CD14-positive monocyte (primary cell): ENCODE results near the gene METTL24. TPM values are rescaled to one million over a fixed set of nuclear protein-coding genes. Genes with fewer than 3 reads are reported as not detected.

ENCODE experiments used
- DNase-seq, 3 donors: peaks; one replicate each; pipeline ENCODE4 v3.0.0-alpha.2; 2011 to 2022
- H2AFZ ChIP-seq: 2 replicates; pipeline ENCODE4 v1.6.0; 2012; ENCODE audit warnings: mild to moderate bottlenecking, low read depth, low read length, inconsistent platforms; ENCODE audit not compliant: insufficient read depth, poor library complexity, severe bottlenecking
- H3K27ac ChIP-seq, 2 donors: 1 replicate in 1 of 2; 2 replicates in 1 of 2; pipeline ENCODE4 v1.5.1; 2012 to 2013; ENCODE audit warnings: low read length in 2 of 2, control low read depth in 1 of 2, inconsistent platforms in 1 of 2, low read depth in 1 of 2, mild to moderate bottlenecking in 1 of 2
- H3K27me3 ChIP-seq, 2 donors: one replicate each; pipeline versions ENCODE4 v1.6.0 to v1.6.1; 2011 to 2013; ENCODE audit warnings: low read length in 2 of 2; ENCODE audit not compliant: control insufficient read depth in 2 of 2, insufficient read depth in 2 of 2
- H3K36me3 ChIP-seq, 2 donors: replicated peaks in 1 of 2; 1 replicate in 1 of 2; 2 replicates in 1 of 2; pipeline versions ENCODE4 v1.5.1 to v1.6.1; 2012 to 2013; ENCODE audit warnings: low read length in 2 of 2, control low read depth in 1 of 2, inconsistent platforms in 1 of 2, mild to moderate bottlenecking in 1 of 2; ENCODE audit not compliant: insufficient read depth in 2 of 2, control insufficient read depth in 1 of 2
- H3K4me1 ChIP-seq, 2 donors: 1 replicate in 1 of 2; 2 replicates in 1 of 2; pipeline versions ENCODE4 v1.5.1 to v1.6.1; 2012 to 2013; ENCODE audit warnings: low read length in 2 of 2, control low read depth in 1 of 2, inconsistent platforms in 1 of 2, mild to moderate bottlenecking in 1 of 2, moderate library complexity in 1 of 2; ENCODE audit not compliant: insufficient read depth in 2 of 2, control insufficient read depth in 1 of 2
- H3K4me2 ChIP-seq: replicated peaks from 2 replicates; pipeline ENCODE3; 2012; ENCODE audit warnings: low read length, moderate library complexity, mild to moderate bottlenecking; ENCODE audit not compliant: poor library complexity, severe bottlenecking; ENCODE audit errors: extremely low read depth
- H3K4me3 ChIP-seq, 3 experiments: fragments of 200-600 bp in 1 of 3; sonication (generic) in 1 of 3; replicated peaks in 1 of 3; 1 replicate in 2 of 3; 2 replicates in 1 of 3; pipeline ENCODE4 v1.5.1; 2011 to 2013; ENCODE audit warnings: low read length in 3 of 3, mild to moderate bottlenecking in 3 of 3, control low read depth in 2 of 3, low read depth in 2 of 3, inconsistent platforms in 1 of 3, moderate library complexity in 1 of 3
- H3K79me2 ChIP-seq: 2 replicates; pipeline ENCODE4 v1.6.0; 2012; ENCODE audit warnings: mild to moderate bottlenecking, control low read depth, inconsistent platforms, low read length, moderate library complexity; ENCODE audit not compliant: insufficient read depth
- H3K9ac ChIP-seq: 2 replicates; pipeline ENCODE4 v1.6.0; 2017; ENCODE audit warnings: low read length, mild to moderate bottlenecking; ENCODE audit not compliant: insufficient read depth, poor library complexity, severe bottlenecking
- H3K9me3 ChIP-seq, 2 donors: replicated peaks in 1 of 2; 1 replicate in 1 of 2; 2 replicates in 1 of 2; pipeline versions ENCODE4 v1.5.1 to v1.6.1; 2012 to 2013; ENCODE audit warnings: low read length in 2 of 2, control low read depth in 1 of 2; ENCODE audit not compliant: control insufficient read depth in 1 of 2, insufficient read depth in 1 of 2
- H4K20me1 ChIP-seq: 2 replicates; pipeline ENCODE4 v1.6.0; 2012; ENCODE audit warnings: mild to moderate bottlenecking, low read length, control low read depth, moderate library complexity; ENCODE audit not compliant: insufficient read depth
- H3K27ac Mint-ChIP-seq, 7 donors: one replicate each; pipeline ENCODE4 v1.8.0; 2020; ENCODE audit warnings: mild to moderate bottlenecking in 7 of 7, mixed read lengths in 7 of 7, moderate library complexity in 6 of 7, inconsistent platforms in 2 of 7
- H3K27me3 Mint-ChIP-seq, 3 donors: one replicate each; pipeline ENCODE4 v1.8.0; 2021 to 2022; ENCODE audit warnings: low read depth in 3 of 3, mild to moderate bottlenecking in 3 of 3, mixed read lengths in 3 of 3, moderate library complexity in 3 of 3, inconsistent platforms in 1 of 3
- H3K36me3 Mint-ChIP-seq, 2 donors: one replicate each; pipeline ENCODE4 v1.8.0; 2020; ENCODE audit warnings: mixed read lengths in 2 of 2, inconsistent platforms in 1 of 2, mild to moderate bottlenecking in 1 of 2
- H3K4me1 Mint-ChIP-seq: one replicate; pipeline ENCODE4 v1.8.0; 2020; ENCODE audit warnings: mild to moderate bottlenecking, mixed read lengths
- H3K4me3 Mint-ChIP-seq, 2 donors: one replicate each; pipeline ENCODE4 v1.8.0; 2020; ENCODE audit warnings: mild to moderate bottlenecking in 2 of 2, mixed read lengths in 2 of 2, moderate library complexity in 1 of 2
- H3K9me3 Mint-ChIP-seq, 7 donors: one replicate each; pipeline ENCODE4 v1.8.0; 2020 to 2022; ENCODE audit warnings: mixed read lengths in 7 of 7, mild to moderate bottlenecking in 6 of 7, moderate library complexity in 6 of 7, inconsistent platforms in 2 of 7
- CTCF ChIP-seq: fragments of 200-600 bp; IDR thresholded peaks from one replicate; pipeline ENCODE4 v1.8.0; 2022; ENCODE audit warnings: antibody characterized with exemption, mild to moderate bottlenecking
- WGBS: methylation state at CpG from one replicate; pipeline ENCODE4 v1.1.5; 2013; ENCODE audit warnings: missing lambda C conversion rate; ENCODE audit not compliant: insufficient coverage; 5-methylcytosine and 5-hydroxymethylcytosine counted together
- intact Hi-C, 2 donors: fragments of 100-400 bp; cut with micrococcal nuclease; formaldehyde crosslinking; loops; one replicate each; pipeline versions ENCODE4 v1.15.0 to v1.15.1; 2023
- polyA plus RNA-seq, 3 donors: library from polyadenylated mRNA; depleted of rRNA in 1 of 3; unstranded in 2 of 3; stranded (reverse) in 1 of 3; fragments of 300-500 nt in 2 of 3; fragments of >200 nt in 1 of 3; fragmentation: Illumina TruSeq in 2 of 3; gene quantifications; 1 replicate in 2 of 3; 2 replicates in 1 of 3; pipeline ENCODE4 v1.2.3, GENCODE V29; 2012 to 2021

Gene METTL24
- polyA plus RNA-seq, 3 donors = not detected

- no peaks in the 10 kb centered on the region for H3K9me3 ChIP-seq
- no CpG with 5 or more reads among the region's 1 CpG for WGBS
- no peak for TF ChIP-seq CTCF
- intact Hi-C loops = no loop called here
- Mint-ChIP-seq H3K36me3 (no peaks in the 10 kb centered on the region), H3K4me3 (no peak overlapping the region), H3K27ac (no peak overlapping the region), H3K4me1 (peaks cover under 1% of the 10 kb centered on the region), H3K9me3 (no peaks in the 10 kb centered on the region), H3K27me3 (peaks cover 0 to 2% (median 0%) of the 10 kb centered on the region in 3 donors)
- H3K9ac ChIP-seq = no peak overlapping the region
- H3K27me3 ChIP-seq = no peaks in the 10 kb centered on the region
- no peak overlapping the region for H3K4me2 ChIP-seq
- H4K20me1 ChIP-seq = no peaks in the 10 kb centered on the region
- no peak for DNase-seq
- H3K4me1 ChIP-seq = peaks cover 0 to 2% of the 10 kb centered on the region in 2 donors
- no peak overlapping the region for H3K27ac ChIP-seq
- H2AFZ ChIP-seq = no peak overlapping the region
- no peak overlapping the region for H3K4me3 ChIP-seq
- H3K36me3 ChIP-seq = no peaks in the 10 kb centered on the region
- no peaks in the 10 kb centered on the region for H3K79me2 ChIP-seq
These were observed 41.0 kb downstream of the METTL24 start for GRCh38 chr6:110317189-110317588.

GRCh38 chr6:110315869-110316398, 42.2 kb downstream of the METTL24 start:
- 100% methylated on average over 1 of the region's 3 CpGs for WGBS
- Mint-ChIP-seq H3K9me3 (no peaks in the 10 kb centered on the region), H3K27me3 (peaks cover 0 to 2% (median 0%) of the 10 kb centered on the region in 3 donors)

More at GRCh38 chr6:110315869-110316398, 42.2 kb downstream of the METTL24 start:
- Histone ChIP-seq H3K27me3 (no peaks in the 10 kb centered on the region), H3K27ac (no peak overlapping the region), H3K9ac (no peak overlapping the region), H3K36me3 (no peaks in the 10 kb centered on the region), H3K9me3 (no peaks in the 10 kb centered on the region), H3K4me1 (no peaks in the 10 kb centered on the region), H3K4me2 (no peak overlapping the region), H4K20me1 (no peaks in the 10 kb centered on the region), H2AFZ (no peak overlapping the region), H3K4me3 (no peak overlapping the region), H3K79me2 (no peaks in the 10 kb centered on the region)
- no peak overlapping the region for H3K4me3 Mint-ChIP-seq
- no peaks in the 10 kb centered on the region for H3K4me1 Mint-ChIP-seq
- intact Hi-C loops = no loop called here
- no peaks in the 10 kb centered on the region for H3K36me3 Mint-ChIP-seq
- DNase-seq = no peak
- H3K27ac Mint-ChIP-seq = no peak overlapping the region
- no peak for TF ChIP-seq CTCF
